Right renal pelvis (tissue), 4 donors: ENCODE measurements around the gene ARG1. TPM values are rescaled to one million over a fixed set of nuclear protein-coding genes. Genes with fewer than 3 reads are reported as not detected.
"Not testable (repeated sequence)": the region's sequence is repeated elsewhere in the genome, so short reads cannot be mapped to it uniquely, and the experiment has no call there.

Experiments used
- DNase-seq, 4 donors: peaks; one replicate each; pipeline ENCODE4 v3.0.0-alpha.2; 2013; ENCODE audit warnings: low read depth in 4 of 4, low spot score in 3 of 4, missing footprints in 1 of 4
- polyA plus RNA-seq, 4 donors: library from polyadenylated mRNA; unstranded; fragments of 120-200 nt; gene quantifications; one replicate each; pipeline ENCODE4 v1.2.1, GENCODE V29; 2013; ENCODE audit not compliant: insufficient read length in 4 of 4

ARG1 gene
- under 1 TPM; 0.22 to 0.83 (median 0.63) TPM for polyA plus RNA-seq

- DNase-seq, result no peak
Observed at GRCh38 chr6:131572686-131573415, at the start of gene ARG1. ARG1 (plus strand) TSS chr6:131573226; CDS start chr6:131573283, 57 bp downstream.

GRCh38 chr6:131523988-131524673 is 48.9 kb upstream of the ARG1 start:
- no peak for DNase-seq

- no peak for DNase-seq
Observed at GRCh38 chr6:131524695-131525336, 48.2 kb upstream of the ARG1 start.

GRCh38 chr6:131530936-131531335 is 42.1 kb upstream of the ARG1 start:
- DNase-seq, result not testable (repeated sequence)

- DNase-seq, result not testable (repeated sequence)
Observed at GRCh38 chr6:131531681-131532080, 41.3 kb upstream of the ARG1 start.

GRCh38 chr6:131532580-131533039 is 40.4 kb upstream of the ARG1 start:
- DNase-seq, result no peak

GRCh38 chr6:131538615-131539014 is 34.4 kb upstream of the ARG1 start:
- DNase-seq, result not testable (repeated sequence)

GRCh38 chr6:131545317-131545716 is 27.7 kb upstream of the ARG1 start:
- no peak for DNase-seq

GRCh38 chr6:131547488-131547887 is 25.5 kb upstream of the ARG1 start:
- no peak for DNase-seq

GRCh38 chr6:131548441-131548840 is 24.6 kb upstream of the ARG1 start:
- DNase-seq, result no peak

- DNase-seq, result no peak
Observed at GRCh38 chr6:131549811-131550210, 23.2 kb upstream of the ARG1 start.

- DNase-seq, result no peak
Observed at GRCh38 chr6:131551902-131552301, 21.1 kb upstream of the ARG1 start.

- DNase-seq, result no peak
Observed at GRCh38 chr6:131552572-131552971, 20.5 kb upstream of the ARG1 start.

- no peak for DNase-seq
Observed at GRCh38 chr6:131555992-131556391, 17.0 kb upstream of the ARG1 start.

- no peak for DNase-seq
Observed at GRCh38 chr6:131558922-131559321, 14.1 kb upstream of the ARG1 start.

- DNase-seq, result no peak
Observed at GRCh38 chr6:131561925-131562707, 10.9 kb upstream of the ARG1 start.

GRCh38 chr6:131565056-131565455 is 8.0 kb upstream of the ARG1 start:
- DNase-seq, result no peak

- no peak for DNase-seq
Observed at GRCh38 chr6:131568726-131569125, 4.3 kb upstream of the ARG1 start.

- peak in 1 of 4 donors; percentile 1 for DNase-seq
Observed at GRCh38 chr6:131574133-131574532, 1.1 kb downstream of the ARG1 start.

- no peak for DNase-seq
Observed at GRCh38 chr6:131574686-131575085, 1.7 kb downstream of the ARG1 start.
